Amniotic epithelial cell (primary cell): ENCODE data around the gene RAD50.

Experiments used
- DNase-seq: peaks from one replicate; pipeline ENCODE4 v3.0.0-alpha.2; 2010; ENCODE audit warnings: low read depth

The RAD50 gene

DNA sequence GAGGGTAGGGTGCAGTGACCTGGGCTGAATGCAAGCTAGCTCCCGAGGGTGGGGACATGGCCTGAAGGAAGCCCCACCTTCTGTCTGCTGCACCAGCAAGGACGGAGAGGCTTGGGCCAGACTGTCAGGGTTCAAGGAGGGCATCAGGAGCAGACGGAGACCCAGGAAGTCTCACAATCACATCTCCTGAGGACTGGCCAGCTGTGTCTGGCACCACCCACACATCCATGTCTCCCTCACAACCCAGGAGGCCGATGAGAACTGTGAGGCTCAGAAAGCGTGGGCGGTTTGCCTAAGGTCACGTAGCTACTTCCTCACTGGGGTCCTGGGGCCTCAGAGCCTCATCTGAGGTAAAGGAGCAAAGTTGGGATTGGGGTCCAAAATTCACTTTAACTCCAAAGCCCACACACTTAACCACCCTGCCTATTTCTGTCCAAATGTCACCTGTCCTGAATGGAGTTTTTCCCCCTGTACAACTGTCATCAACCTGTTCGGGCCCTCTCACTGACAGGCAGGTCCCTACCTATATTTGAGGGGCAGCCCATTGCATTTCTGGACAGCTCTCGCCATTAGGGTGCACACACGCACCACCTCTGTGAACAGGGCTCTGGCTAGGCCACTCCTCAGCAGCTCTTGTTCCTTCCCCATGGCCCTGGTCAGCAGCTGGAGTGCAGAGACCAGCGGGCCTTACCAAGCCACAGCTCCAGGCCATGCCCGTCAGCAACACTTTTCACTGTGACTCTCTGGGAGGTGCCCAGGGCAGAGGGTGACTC, 104.6 kb downstream of the RAD50 start:
- peak; percentile 19 for DNase-seq

DNA sequence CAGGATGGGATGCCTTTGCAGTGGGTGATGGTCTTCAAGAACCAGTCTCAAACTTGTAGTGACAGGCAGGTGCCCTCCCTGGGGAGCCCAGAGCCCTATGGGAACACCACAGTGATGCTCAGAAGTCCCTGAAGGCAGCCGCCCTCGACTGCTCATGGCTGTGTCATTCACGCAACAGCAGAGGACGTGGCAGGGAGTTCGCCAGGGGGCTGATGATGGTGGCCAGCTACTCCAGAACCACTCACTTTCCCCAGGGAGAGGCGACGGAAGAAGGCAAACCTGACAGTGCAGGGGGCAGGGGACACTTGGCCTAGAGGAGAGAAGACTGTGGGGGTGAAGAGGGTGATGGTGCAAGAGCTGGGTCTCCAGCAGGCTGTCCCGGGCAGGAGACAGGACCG, 105.2 kb downstream of the RAD50 start:
- no peak for DNase-seq

DNA sequence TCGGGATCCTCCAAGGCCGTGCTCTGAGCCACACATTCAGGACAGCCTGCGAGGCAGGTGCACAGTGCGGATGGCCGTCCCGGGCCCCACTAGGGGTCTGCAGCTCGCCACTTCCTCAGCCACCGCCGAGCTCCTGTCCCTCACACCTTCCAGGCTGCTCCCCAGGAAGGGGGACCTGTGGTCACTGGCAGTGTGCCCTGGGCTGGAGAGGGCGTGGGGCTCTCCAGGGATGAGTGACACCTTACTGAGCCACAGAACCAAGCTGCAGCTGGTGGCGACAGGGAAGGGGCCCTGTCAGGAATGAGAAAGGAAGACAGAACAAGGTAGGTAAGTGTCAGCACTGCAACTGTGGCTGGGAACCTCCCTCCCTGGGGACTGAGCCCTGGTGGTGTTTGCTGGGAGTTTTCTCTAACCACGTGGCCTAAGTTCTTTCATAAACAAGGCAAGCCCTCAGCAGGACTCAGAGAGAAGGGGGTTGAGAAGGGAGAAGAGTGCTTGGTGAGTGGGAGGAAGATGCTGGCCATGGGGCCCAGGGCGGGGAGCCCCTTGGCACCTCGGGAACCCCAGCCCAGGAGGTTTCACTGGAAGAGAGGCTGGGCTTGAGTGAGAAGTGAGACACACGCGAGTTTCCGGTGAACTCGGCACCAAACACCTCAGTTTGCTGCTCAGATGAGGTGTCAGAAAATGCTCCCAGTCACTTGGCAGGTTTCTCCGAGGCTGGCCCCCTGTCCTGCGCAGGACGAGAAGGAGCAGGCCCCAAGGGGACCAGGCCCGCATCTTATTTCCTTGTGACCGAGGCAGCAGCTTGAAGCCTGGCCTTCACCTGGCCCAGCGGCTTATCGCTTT, 106.4 kb downstream of the RAD50 start:
- DNase-seq = peak; percentile 26

DNA sequence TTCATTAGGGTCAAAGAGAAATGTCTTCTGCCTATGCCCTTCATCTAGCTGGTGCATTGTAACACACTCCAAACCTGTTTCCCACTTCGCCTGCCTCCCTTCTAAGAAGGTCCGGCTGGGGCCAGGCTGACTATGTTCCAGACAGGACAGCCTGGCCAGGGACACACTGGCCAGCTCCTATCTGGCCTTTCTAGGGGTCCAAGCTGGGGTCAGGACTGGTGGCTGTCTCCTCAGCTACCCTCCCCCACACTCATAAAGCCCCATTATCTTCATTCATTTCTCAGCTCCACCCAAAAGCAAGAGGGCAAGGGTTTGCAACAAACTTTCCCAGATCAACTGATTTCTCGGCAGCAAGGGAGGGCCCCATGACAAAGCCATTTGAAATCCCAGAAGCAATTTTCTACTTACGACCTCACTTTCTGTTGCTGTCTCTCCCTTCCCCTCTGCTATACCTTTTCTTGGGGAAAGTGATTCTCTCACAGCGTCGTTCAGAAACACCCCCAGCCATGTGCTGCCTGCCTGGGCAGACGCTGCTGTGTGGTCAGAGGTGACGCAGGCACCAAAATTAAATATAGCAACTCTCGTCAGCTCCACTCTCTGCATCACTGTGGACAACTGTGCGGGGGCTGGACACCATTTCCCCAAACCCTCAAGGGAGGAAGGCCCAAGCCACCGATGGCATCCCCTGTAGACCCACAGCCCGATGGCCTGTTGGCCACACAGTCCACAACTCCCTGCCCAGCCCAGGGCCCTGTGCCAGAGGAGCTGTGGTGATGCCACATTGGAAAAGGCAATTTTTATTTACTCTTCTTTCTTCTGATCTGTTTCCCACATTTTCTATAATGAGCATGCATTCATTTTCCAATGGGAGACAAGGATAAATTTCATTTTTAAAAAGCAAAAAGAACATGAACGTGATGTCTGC, 107.3 kb downstream of the RAD50 start:
- no peak for DNase-seq

DNA sequence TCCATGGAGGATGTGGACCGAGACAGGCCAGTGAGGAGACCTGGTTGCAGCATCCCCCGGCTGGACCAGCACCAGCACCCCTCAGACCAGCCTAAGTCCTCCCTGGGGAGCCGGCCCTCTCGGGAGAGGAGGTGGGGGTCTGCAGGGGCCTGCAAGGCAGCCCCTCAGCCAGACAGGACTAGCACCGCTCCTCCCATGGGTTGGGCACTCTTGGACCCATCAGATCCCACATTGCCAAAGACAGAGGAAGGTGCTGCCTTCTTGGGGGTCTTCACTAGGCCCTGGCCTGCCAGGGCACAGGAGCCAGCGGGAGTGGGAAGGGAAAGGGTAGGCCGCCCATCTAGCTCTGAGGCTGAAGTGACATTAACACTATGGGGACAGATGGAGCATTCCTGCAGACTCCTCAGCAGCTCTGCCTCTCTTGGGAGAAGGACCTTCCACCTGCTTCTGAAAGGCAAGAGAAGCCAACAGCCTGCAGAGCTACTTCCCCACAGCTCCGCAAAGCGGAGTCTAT, 108.0 kb downstream of the RAD50 start:
- DNase-seq = no peak

DNA sequence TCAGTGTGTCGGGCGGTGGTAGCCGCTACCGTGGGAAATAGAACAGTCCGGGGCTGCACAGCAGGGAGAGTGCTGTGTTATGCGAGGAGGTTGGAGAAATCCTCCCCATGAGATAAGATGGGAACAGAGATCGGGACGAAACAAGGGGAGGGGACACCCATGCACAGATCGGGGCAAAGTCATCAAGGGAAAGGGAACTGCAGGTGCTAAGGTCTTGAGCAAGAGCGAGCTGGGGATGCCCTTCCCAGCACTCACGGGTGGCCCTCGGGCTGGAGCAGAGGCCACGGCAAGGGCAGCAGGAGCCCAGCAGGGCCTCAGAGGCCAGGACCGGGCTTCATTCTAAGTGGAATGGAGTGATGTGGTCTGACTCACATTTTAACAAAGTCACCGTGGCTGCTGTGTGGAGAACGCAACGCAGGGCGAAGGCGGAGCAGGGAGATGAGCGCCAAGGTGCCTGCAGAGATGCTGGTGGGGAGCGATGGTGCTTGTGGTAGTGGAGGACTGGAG, 108.8 kb downstream of the RAD50 start:
- DNase-seq = no peak

DNA sequence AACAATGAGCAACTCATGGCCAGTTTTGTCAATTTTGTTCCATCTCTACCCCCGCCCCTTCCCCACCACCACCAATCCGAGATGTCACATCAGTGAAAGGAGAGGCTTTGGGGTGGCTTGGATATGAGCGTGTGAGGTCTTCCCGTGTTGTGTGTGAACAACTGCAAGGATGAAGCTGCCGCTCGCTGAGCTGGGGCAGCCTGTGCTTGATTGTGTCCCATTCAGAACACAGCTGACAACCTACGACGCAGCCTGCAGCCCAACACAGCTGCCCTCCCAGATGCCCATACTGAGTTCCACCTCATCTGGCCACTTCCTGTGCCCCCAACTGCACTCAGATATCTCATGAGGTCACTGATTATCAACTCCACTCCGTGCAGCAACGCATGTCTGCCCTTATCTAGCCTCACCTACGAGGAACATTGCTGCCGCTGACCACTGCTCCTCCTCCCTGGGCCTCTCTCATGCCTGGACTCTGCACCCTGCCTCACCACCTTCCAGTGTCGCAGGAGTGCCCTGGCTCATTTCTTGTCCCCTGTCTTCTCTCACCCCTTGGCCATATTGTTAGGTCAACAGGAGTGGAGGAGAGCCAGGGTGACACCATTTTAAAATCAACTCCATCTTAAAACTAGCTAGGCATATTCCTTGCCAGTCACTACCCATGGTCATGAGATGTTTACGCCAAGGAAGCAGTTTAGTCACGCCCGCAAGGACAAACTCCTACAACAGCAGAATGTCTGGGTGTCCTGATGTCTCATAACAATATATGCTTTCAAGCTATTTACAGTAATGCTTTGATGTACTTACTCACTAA, 109.7 kb downstream of the RAD50 start:
- DNase-seq = no peak

DNA sequence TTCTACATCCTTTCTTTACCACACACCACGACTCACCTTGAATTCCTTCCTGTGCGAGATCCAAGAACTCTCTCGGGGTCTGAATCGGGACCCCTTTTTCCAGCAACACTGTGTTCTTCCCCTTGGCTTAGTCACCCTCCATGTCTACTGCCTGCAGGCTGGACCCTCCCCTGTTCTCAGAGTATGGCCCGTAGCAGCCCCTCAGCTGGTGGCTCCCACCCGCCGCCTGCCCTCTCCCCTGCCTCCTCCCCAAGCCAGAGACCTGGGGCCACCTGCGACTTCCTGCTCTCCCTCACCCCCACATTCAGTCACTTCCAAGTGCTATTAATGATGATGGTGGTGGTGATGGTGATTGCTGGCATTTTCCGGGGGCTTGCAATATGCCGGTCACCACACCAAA, 110.5 kb downstream of the RAD50 start:
- no peak for DNase-seq

DNA sequence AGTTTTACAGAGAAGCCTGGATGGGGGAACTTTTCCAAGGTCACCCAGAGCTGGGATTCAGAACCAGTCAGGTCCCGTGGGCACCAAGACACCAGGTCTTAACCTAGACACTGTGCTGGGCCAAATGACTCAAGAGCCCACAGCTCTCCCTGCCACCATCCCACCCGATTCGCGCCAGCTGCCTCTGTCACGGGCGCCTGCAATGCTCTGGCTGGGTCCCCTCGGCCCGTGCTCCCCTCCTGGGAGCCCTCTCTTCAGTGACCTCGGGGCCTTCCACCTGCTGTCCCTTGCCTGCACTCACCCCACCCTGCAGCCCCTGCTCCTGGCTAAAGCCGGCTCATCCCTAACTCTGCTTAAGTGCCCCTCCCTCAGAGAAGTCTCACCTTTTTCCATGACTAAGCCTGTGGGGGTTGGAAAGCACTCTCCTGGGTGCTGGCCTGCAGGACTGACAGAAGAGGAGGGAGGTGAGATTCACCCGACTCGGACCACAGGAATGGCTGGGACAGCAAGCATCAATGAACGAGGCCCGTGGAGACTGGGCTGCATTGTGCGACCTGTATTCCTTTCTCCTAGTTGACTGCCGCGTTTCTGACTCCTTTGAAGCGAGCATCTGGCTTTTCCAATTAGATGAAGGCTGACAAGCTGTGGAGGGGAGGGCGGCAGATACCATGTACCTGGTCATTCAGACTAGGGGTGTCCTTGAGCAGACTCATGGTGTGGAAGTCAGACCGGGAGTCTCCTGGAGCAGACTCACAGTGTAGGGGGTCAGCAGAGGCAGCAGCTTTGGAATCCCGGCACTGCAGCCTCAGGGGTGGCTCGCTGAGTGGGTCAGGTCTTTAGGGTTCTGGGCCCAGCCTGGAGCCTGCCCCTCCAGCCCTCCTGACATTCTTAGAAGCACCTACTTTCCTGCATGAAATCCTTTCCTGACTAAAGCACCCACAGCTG, 111.3 kb downstream of the RAD50 start:
- DNase-seq = no peak

DNA sequence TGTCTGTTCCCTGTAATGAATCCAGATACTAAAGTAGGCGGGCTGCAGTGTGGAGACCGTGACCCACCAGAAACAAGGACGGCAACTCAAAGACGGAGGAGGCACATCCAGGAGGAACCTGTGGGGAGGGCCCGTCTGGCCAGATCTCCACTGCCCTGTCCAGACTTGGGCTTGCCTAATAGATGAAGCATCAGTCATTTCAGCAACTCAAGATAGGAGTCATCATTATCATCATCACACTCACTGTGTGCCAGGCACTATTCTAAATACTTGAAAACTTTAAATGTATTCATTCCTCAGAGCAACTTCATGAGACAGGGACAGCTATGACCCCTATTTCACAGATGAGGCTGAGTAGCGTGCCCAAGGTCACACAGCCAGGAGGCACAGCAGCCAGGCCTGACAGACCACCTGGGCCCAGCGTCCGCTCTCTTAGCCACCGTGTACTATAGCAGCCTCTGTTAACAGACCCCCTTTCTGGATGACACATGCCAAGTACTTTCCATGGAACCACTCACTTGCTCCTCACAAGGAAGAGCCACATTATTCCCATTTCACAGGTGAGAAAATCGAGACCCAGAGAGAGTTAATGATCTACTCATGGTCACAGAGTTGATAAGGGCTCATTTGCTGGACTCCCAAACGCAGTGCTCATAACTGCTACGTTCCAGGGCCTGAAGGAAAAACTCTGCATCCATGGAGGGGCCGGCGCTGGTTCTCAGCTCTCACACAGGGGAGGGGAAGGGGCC, 112.1 kb downstream of the RAD50 start:
- DNase-seq = peak; percentile 75

DNA sequence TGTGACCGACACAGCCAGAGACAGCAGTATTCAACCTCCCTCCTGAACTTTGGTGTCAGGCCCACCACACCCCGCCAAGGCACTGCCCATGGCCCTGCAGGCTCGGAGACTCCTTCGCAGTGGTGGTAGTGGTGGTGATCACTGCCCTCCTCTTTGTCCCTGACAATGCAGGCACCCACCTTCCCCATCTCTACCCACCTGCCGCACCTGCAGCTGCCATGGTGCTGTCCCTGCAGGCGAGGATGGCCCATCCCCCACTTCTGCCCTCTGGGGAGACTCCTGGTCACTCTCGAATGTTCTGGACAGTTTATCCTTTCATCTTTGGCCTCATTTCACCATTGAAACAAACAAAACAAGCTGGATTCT, 112.7 kb downstream of the RAD50 start:
- no peak for DNase-seq

DNA sequence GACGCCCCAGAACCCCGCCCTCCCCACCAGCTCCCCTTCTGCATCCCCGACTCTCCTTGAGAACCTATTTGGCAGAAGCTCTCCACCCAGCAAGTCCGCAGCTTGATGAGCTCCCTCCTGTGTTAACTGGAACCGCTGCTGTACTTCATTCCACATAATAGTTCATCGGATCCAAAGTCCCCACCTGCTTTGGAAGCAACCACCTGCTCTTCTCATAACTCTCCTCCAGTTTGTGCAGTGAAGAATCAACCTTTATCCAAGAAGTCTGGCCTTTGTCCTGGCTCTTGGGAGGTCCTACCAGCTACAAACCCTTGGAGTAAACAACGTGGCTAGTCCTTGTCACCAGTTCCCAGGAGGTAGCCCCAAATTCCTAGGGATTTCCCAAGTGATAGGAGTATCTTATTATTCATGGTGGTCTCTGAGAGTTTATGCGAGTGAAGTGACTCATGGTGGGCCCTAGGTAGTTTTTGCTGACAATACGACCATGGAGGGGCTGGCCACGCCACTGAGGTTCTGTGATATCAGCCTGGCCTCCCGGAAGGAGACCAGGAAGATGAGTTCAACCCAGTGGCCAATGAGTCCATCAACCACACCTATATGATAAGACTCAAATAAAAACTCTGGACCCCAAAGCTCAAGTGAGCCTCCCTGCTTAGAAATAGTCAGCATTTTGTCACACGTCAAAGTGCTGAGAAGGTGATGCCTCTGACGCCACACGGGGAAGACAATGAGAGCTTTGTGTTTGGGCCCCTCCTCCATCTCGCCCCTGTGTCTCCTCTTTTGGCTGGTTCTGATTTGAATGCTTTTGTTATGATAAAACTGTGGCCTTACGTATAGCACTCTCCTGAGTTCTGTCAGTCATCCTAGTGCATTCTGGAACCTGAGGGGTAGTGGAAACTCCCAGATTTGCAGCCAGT, 113.4 kb downstream of the RAD50 start:
- DNase-seq = no peak

DNA sequence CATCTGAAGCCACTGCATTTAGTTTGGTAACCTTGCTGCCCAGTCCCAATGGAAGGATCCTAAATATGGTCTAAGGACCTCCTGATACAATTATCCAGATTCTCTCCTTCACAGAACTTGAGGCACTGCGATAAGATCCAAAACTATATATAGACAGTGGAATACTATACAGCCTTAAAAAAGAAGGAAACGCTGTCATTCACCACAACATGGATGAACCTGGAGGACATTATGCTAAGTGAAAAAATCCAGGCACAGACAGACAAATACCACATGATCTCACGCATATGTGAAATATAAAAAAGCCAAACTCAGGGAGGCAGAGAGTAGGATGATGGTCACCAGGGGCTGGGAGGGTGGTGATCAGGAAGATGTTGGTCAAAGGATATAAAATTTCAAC, 114.2 kb downstream of the RAD50 start:
- DNase-seq = no peak

DNA sequence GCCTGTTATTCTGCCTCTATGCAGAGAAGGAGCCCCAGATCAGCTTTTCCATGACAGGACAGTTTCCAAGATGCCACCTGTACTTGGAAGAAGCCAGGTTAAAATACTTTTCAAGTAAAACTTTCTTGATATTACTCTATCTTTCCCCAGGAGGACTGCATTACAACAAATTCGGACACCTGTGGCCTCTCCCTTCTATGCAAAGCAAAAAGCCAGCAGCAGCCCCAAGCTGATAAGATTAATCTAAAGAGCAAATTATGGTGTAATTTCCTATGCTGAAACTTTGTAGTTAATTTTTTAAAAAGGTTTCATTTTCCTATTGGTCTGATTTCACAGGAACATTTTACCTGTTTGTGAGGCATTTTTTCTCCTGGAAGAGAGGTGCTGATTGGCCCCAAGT, 116.7 kb downstream of the RAD50 start:
- no peak for DNase-seq

DNA sequence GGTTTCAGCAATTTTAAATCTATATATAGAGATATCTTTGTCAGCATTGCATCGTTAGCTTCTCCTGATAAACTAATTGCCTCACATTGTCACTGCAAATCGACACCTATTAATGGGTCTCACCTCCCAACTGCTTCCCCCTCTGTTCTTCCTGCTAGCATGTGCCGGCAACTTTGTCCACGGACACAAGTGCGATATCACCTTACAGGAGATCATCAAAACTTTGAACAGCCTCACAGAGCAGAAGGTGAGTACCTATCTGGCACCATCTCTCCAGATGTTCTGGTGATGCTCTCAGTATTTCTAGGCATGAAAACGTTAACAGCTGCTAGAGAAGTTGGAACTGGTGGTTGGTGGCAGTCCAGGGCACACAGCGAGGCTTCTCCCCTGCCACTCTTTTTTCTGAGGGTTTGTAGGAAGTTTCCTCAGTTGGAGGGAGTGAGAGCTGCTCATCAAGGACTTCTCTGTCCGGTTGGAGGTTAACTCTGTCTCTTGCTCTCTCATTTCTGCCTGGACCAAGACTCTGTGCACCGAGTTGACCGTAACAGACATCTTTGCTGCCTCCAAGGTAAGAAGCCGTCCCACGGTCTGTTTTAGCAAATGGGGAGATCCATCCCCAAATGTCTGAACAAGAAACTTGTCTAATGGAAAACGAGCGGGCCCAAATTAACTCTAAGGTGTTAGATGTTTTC, 117.3 kb downstream of the RAD50 start, which contains the start of gene IL4:
IL4 (plus strand) TSS at position 51 of the 692 bp plus-strand sequence; CDS start at position 113, 62 bp downstream.
- DNase-seq = no peak

DNA sequence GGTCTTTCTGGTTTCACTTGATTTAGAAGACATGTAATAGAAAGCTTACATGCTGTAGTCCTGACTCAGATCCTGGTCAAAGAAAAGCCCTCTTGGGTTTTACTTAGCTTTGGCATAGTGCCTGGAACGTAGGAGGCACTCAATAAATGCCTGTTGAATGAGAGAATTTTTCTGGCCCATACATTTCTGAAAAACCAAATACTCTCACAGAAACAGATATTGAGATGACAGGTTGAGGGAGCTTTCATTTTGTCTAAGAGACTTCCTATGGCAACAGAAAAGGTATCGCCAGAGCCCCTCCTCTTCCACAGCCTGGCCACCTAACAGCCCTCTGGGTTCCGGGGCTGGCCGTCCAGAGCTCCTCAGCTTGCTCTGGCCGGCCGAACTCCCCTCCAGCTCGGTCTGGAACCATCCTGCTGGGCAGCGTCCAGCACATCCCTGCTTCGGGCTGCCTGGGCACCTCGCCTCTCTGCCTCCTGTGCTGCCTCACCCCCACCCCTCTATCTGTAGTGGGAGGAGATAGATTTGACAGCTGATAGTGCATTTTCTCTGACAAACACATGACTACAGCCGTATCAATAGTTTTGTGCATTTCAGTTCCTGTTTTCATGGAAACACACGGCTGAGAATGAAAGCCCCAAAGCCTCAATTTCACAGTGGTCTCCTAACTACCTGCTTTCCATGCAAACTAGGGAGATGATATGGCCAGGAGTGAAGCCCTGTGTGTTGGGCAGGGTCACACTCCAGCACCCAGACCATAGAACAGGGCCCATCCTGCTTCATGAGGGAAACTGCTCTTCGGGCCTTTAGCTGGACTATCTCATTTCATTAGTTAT, 118.1 kb downstream of the RAD50 start:
- peak; percentile 96 for DNase-seq
